ENCODE results near the gene BIRC5. TPM values are rescaled to one million over a fixed set of nuclear protein-coding genes. Genes with fewer than 3 reads are reported as not detected.

Gene BIRC5
- total RNA-seq, 4 donors from 2014 or later, result 2.4 to 6.5 (median 5.7) TPM

DNA sequence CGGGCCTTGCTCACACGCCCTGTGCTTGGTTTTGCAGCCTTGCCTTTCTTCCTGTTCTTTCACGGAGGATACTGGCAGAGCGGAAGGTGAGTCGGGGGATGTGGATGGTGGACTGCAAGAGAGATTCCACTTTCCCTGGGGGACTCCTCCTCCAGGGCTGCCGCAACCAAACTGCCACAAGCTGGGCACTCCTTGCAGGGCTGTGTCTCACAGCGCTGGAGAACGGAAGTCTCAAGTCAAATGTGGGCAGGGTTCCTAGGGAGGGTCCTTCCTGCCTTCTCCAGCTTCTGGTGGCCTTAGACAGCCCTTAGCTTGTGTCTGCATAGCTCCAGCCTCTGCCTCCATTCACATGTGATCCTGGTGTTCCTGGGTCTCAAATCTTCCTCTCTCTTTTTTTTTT, 11.4 kb upstream of the BIRC5 start:
- no peak overlapping the region for H3K27ac ChIP-seq
- H3K9me3 ChIP-seq, result no peaks in the 10 kb centered on the region
- no peak for TF ChIP-seq POLR2A (IDR thresholded peaks at IDR 0.05)
- TF ChIP-seq, protein P1, sequence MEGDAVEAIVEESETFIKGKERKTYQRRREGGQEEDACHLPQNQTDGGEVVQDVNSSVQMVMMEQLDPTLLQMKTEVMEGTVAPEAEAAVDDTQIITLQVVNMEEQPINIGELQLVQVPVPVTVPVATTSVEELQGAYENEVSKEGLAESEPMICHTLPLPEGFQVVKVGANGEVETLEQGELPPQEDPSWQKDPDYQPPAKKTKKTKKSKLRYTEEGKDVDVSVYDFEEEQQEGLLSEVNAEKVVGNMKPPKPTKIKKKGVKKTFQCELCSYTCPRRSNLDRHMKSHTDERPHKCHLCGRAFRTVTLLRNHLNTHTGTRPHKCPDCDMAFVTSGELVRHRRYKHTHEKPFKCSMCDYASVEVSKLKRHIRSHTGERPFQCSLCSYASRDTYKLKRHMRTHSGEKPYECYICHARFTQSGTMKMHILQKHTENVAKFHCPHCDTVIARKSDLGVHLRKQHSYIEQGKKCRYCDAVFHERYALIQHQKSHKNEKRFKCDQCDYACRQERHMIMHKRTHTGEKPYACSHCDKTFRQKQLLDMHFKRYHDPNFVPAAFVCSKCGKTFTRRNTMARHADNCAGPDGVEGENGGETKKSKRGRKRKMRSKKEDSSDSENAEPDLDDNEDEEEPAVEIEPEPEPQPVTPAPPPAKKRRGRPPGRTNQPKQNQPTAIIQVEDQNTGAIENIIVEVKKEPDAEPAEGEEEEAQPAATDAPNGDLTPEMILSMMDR (IDR thresholded peaks at IDR 0.05), result no peak
- peaks cover 0 to 6% (median 0%) of the 10 kb centered on the region in 3 donors for H3K36me3 ChIP-seq
- DNase-seq, result no peak
- H3K27me3 ChIP-seq, result no peaks in the 10 kb centered on the region
- no peak overlapping the region for H3K4me3 ChIP-seq
- no peaks in the 10 kb centered on the region for H3K4me1 ChIP-seq

DNA sequence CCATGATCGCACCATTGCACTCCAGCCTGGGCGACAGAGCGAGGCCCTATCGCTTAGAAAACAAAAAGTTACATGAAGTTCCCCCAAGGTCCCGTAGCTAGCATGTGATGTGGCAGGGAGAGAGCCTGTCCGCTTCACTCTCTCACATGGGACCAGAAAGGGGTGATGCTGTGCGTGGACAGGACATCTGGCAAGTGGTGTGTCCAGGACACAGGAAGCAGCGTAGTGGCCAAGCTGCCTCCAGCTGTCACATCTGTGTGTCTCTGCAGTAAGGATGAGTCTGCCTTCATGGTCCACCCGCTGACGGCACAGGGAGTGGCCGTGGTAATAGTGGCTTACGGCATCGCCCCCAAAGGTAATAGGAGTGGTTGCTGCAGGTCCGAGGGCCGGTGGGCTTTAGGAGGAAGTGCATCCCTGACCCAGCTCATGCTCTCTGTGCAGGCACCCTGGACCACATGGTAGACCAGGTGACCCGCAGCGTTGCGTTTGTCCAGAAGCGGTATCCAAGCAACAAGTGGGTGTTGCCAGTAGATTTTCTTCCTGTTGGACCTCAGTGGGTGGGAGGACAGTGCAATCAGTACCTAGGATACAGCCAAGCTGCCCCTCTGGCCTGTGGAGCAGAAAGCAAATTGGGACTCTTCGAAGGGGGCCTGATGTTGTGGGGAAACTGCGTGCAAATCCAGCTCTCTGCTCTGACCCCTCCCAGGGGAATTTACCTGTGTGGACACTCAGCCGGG, 9.5 kb upstream of the BIRC5 start:
- DNase-seq, result no peak
- Histone ChIP-seq H3K9me3 (no peaks in the 10 kb centered on the region), H3K4me3 (no peak overlapping the region), H3K27ac (no peak overlapping the region), H3K36me3 (peaks cover 0 to 6% (median 0%) of the 10 kb centered on the region in 3 donors), H3K4me1 (no peaks in the 10 kb centered on the region), H3K27me3 (no peaks in the 10 kb centered on the region)
- no peak for TF ChIP-seq POLR2A (IDR thresholded peaks at IDR 0.05)
- TF ChIP-seq, protein P1 (IDR thresholded peaks at IDR 0.05), result no peak

DNA sequence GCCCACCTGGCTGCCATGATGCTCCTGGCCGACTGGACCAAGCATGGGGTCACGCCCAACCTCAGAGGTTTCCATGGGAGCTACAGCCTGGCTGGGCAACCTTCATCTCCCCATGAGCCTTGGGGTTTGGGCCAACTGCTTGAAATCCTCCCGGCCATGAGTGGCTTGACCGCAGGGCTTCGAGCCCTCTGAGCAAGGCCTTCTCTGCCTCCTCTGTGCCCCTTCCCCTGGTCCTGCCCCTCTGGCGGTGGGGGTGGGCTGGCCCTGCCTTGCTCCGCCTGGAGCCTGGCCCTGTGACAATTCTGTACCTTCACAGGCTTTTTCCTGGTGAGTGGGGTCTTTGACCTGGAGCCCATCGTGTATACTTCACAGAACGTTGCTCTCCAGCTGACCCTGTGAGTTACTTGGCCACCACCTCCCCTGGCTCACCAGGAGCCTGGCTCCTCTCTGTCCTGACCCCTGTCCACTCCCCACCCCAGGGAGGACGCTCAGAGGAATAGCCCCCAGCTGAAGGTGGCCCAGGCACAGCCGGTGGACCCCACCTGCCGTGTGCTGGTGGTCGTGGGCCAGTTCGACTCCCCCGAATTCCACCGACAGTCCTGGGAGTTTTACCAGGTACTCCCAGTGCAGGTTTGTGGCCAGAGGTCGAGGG, 8.8 kb upstream of the BIRC5 start:
- no peaks in the 10 kb centered on the region for H3K9me3 ChIP-seq
- no peaks in the 10 kb centered on the region for H3K27me3 ChIP-seq
- peaks cover 0 to 6% (median 0%) of the 10 kb centered on the region in 3 donors for H3K36me3 ChIP-seq
- TF ChIP-seq POLR2A (IDR thresholded peaks at IDR 0.05), result no peak
- TF ChIP-seq, protein P1 (IDR thresholded peaks at IDR 0.05), result no peak
- no peak for DNase-seq
- H3K27ac ChIP-seq, result no peak overlapping the region
- no peak overlapping the region for H3K4me3 ChIP-seq
- H3K4me1 ChIP-seq, result no peaks in the 10 kb centered on the region

DNA sequence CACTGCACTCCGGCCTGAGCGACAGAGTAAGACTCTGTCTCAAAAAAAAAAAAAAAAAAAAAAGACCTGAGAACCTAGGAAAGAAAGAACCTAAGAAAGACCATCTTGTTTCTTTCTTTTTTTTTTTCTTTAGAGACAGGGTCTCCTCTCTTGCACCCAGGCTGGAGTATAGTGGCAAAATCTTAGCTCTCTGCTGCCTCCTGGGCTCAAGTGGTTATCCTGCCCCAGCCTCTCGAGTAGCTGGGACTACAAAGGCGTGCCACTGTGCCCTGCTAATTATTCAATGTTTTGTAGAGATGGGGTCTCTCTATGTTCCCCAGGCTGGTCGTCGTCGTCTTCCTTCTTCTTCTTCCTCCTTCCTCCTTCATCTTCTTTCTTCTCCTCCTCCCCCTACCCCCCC, 7.8 kb upstream of the BIRC5 start:
- H3K36me3 ChIP-seq, result peaks cover 0 to 6% (median 0%) of the 10 kb centered on the region in 3 donors

DNA sequence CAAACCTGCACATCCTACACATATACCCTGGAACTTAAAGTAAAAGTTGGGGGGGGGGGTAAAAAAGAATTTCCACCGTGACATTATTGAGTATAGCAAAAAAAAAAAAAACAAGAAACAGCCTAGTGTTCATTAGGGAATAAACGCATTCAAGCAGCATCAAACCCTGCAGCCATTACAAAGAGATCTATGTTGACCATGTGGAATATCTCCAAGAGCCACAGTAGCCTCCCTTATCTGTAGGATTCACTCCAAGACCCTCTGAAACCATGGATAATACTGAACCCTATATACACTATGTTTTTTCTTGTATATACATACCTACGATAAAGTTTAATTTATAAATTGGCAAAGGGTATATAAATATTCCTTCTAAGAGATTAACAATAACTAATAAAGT, 5.6 kb upstream of the BIRC5 start:
- DNase-seq, result no peak
- H3K27me3 ChIP-seq, result no peaks in the 10 kb centered on the region
- no peaks in the 10 kb centered on the region for H3K36me3 ChIP-seq
- no peak overlapping the region for H3K4me3 ChIP-seq
- TF ChIP-seq, protein P1 (IDR thresholded peaks at IDR 0.05), result no peak
- no peak for TF ChIP-seq POLR2A (IDR thresholded peaks at IDR 0.05)
- no peak overlapping the region for H3K27ac ChIP-seq
- H3K9me3 ChIP-seq, result no peaks in the 10 kb centered on the region
- no peaks in the 10 kb centered on the region for H3K4me1 ChIP-seq

More for the DNA sequence above, 7.8 kb upstream of the BIRC5 start:
- Histone ChIP-seq H3K27ac (no peak overlapping the region), H3K27me3 (no peaks in the 10 kb centered on the region), H3K4me3 (no peak overlapping the region), H3K9me3 (no peaks in the 10 kb centered on the region), H3K4me1 (no peaks in the 10 kb centered on the region)
- DNase-seq, result no peak
- TF ChIP-seq, protein P1 (IDR thresholded peaks at IDR 0.05), result no peak
- no peak for TF ChIP-seq POLR2A (IDR thresholded peaks at IDR 0.05)
